Omental fat pad (tissue), 4 donors: ENCODE results near the gene SPANXN2. TPM values are rescaled to one million over a fixed set of nuclear protein-coding genes. Genes with fewer than 3 reads are reported as not detected.
"Not testable (repeated sequence)": the region's sequence is repeated elsewhere in the genome, so short reads cannot be mapped to it uniquely, and the experiment has no call there.

Experiments used
- ATAC-seq: fragments of 150-250 bp; one replicate; pipeline ENCODE4 v1.9.1; 2016; ENCODE audit warnings: mild to moderate bottlenecking, moderate library complexity; ENCODE audit not compliant: low FRiP score
- DNase-seq: peaks from one replicate; pipeline ENCODE4 v3.0.0-alpha.2; 2019; ENCODE audit warnings: low spot score
- total RNA-seq, 4 donors: library from RNA; depleted of rRNA; stranded (reverse); fragments of >200 nt; gene quantifications; one replicate each; pipeline ENCODE4 v1.1.0, GENCODE V29; 2016
- TF ChIP-seq, protein P1 (sequence below), 3 donors: fragments of 450-650 bp; IDR thresholded peaks; one replicate each; pipeline ENCODE4 v1.5.1; 2016 to 2017; ENCODE audit warnings: antibody characterized with exemption in 3 of 3, mild to moderate bottlenecking in 3 of 3, moderate library complexity in 2 of 3

SPANXN2 gene
- total RNA-seq = not detected

DNA sequence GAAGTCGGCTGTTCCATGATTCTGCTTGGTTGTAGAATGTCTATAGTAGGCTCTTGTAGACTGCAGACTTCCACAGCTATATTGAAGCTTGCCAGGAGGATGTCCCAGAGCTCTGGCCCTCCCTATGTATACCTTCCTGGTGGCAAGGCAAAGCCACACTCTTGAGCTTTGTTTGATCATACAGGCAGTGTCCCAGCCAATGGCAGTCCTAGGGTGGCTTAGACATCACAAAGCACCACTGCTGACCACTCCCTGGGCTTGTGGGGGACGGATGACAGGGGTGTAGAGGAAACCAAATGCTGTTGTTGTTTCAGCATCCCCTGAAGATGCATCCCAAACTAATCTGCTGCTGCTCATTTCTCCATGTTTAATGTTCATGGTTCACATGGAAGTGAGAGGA is at the start of gene SPANXN2:
TSS of gene SPANXN2 (minus strand) at position 101 of the 400 bp plus-strand sequence. CDS start at position 17, 84 bp downstream.
- not testable (repeated sequence) for DNase-seq, ATAC-seq

GRCh38 chrX:143768976-143769375 is 48.4 kb upstream of the SPANXN2 start:
- no peak for DNase-seq
- TF ChIP-seq, protein P1, sequence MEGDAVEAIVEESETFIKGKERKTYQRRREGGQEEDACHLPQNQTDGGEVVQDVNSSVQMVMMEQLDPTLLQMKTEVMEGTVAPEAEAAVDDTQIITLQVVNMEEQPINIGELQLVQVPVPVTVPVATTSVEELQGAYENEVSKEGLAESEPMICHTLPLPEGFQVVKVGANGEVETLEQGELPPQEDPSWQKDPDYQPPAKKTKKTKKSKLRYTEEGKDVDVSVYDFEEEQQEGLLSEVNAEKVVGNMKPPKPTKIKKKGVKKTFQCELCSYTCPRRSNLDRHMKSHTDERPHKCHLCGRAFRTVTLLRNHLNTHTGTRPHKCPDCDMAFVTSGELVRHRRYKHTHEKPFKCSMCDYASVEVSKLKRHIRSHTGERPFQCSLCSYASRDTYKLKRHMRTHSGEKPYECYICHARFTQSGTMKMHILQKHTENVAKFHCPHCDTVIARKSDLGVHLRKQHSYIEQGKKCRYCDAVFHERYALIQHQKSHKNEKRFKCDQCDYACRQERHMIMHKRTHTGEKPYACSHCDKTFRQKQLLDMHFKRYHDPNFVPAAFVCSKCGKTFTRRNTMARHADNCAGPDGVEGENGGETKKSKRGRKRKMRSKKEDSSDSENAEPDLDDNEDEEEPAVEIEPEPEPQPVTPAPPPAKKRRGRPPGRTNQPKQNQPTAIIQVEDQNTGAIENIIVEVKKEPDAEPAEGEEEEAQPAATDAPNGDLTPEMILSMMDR (IDR thresholded peaks at IDR 0.05) = no peak
- ATAC-seq = no peak

- not testable (repeated sequence) for DNase-seq, ATAC-seq
Measured at GRCh38 chrX:143767789-143768188, 47.2 kb upstream of the SPANXN2 start.

DNA sequence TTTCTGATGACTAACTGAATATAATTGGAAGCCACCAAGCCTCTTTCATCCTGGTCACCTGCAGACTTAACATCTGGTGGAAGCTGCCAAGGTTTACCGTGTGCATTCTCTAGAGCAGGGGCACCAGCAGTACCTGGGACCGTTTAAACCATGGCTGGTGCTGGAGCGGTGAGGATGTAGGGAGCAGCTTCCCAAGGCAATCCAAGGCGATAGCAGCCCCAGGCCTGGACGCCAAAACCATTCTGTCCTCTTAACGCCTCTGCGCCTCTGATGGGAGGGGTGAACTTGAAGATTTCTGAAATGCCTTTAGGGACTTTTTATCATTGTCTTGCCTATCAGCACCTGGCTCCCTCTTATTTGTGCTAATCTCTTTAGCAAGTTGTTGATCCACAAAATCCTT is 37.3 kb upstream of the SPANXN2 start:
- TF ChIP-seq, protein P1 (IDR thresholded peaks at IDR 0.05) = no peak
- DNase-seq = no peak
- no peak for ATAC-seq

- TF ChIP-seq, protein P1 (IDR thresholded peaks at IDR 0.05) = no peak
- DNase-seq (no peak), ATAC-seq (no peak)
Measured at GRCh38 chrX:143757375-143757774, 36.8 kb upstream of the SPANXN2 start.

GRCh38 chrX:143754183-143754582 is 33.6 kb upstream of the SPANXN2 start:
- no peak for DNase-seq
- TF ChIP-seq, protein P1 (IDR thresholded peaks at IDR 0.05) = no peak

GRCh38 chrX:143733866-143734265 is 13.3 kb upstream of the SPANXN2 start:
- DNase-seq (no peak), ATAC-seq (no peak)
- TF ChIP-seq, protein P1 (IDR thresholded peaks at IDR 0.05) = no peak

More at GRCh38 chrX:143754183-143754582, 33.6 kb upstream of the SPANXN2 start:
- no peak for ATAC-seq

DNA sequence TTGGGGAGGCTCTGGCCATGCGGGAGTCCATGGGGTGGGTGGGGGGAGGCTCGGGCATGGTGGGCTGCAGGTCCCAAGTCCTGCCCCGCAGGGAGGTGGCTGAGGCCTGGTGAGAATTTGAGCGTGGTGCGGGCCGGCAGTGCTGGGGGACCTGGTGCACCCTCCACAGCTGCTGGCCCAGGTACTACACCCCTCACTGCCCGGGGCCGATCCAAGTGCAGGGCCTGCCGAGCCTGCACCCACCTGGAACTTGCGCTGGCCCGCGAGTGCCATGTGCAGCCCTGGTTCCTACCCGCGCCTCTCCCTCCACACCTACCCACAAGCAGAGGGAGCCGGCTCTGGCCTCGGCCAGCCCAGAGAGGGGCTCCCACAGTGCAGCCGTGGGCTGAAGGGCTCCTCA is 5.7 kb upstream of the SPANXN2 start:
- ATAC-seq (no peak), DNase-seq (no peak)
- TF ChIP-seq, protein P1 (IDR thresholded peaks at IDR 0.05) = no peak
